HL-60 (cell line): ENCODE results near the gene VSIG10L.

Experiments
- GABPA ChIP-seq: IDR thresholded peaks from 2 replicates; pipeline ENCODE4 v1.6.1; 2012; ENCODE audit warnings: low read depth
- POLR2AphosphoS5 ChIP-seq: IDR thresholded peaks from 2 replicates; pipeline ENCODE4 v1.6.1; 2012; ENCODE audit warnings: low read depth
- TF ChIP-seq, protein P1 (sequence below): IDR thresholded peaks from one replicate; pipeline ENCODE4 v1.5.1; 2011; ENCODE audit warnings: low read length, control low read depth, inconsistent platforms; ENCODE audit not compliant: insufficient read depth
- TF ChIP-seq, protein P2 (sequence below): IDR thresholded peaks from 2 replicates; pipeline ENCODE4 v1.6.1; 2012; ENCODE audit warnings: low read depth; ENCODE audit not compliant: insufficient replicate concordance

DNA sequence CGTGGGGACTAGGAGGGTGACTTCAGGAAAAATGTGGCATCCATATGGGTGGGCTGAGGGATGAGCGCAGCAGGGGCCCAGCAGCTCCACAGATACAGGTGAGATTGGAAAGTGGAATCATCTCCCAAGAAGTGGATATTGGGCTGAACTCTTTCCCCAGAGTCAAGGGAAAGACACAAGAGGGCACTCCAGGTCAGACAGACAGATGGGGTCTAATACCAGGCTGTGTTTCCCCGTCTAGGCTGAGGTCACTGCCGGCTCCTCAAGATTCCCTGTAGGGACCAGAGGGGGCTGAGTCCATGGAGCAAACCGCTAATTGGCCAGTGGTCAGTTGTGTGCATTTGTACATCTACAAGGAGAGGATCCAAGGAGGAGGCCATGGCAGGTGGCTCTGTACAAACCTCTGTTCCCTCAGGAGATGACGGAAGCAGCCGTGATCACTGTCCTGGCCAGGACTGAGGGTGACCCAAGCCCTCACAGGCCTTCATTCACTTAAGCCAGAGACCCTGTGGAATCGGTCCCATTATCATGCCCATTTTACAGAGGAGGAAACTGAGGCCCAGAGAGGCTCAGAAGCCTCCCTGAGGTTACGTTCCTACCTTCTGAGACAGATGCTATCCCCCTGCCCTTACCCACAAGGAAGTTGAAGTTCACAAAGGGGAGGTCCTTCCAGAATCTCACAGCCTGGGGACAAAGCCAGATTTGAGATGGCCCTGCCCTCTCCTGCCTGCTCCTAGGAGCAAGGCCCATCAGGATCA lies 45.4 kb downstream of the VSIG10L start:
- TF ChIP-seq, protein P1, sequence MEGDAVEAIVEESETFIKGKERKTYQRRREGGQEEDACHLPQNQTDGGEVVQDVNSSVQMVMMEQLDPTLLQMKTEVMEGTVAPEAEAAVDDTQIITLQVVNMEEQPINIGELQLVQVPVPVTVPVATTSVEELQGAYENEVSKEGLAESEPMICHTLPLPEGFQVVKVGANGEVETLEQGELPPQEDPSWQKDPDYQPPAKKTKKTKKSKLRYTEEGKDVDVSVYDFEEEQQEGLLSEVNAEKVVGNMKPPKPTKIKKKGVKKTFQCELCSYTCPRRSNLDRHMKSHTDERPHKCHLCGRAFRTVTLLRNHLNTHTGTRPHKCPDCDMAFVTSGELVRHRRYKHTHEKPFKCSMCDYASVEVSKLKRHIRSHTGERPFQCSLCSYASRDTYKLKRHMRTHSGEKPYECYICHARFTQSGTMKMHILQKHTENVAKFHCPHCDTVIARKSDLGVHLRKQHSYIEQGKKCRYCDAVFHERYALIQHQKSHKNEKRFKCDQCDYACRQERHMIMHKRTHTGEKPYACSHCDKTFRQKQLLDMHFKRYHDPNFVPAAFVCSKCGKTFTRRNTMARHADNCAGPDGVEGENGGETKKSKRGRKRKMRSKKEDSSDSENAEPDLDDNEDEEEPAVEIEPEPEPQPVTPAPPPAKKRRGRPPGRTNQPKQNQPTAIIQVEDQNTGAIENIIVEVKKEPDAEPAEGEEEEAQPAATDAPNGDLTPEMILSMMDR, result no peak
- TF ChIP-seq GABPA (no peak), POLR2AphosphoS5 (no peak)
- TF ChIP-seq, protein P2, sequence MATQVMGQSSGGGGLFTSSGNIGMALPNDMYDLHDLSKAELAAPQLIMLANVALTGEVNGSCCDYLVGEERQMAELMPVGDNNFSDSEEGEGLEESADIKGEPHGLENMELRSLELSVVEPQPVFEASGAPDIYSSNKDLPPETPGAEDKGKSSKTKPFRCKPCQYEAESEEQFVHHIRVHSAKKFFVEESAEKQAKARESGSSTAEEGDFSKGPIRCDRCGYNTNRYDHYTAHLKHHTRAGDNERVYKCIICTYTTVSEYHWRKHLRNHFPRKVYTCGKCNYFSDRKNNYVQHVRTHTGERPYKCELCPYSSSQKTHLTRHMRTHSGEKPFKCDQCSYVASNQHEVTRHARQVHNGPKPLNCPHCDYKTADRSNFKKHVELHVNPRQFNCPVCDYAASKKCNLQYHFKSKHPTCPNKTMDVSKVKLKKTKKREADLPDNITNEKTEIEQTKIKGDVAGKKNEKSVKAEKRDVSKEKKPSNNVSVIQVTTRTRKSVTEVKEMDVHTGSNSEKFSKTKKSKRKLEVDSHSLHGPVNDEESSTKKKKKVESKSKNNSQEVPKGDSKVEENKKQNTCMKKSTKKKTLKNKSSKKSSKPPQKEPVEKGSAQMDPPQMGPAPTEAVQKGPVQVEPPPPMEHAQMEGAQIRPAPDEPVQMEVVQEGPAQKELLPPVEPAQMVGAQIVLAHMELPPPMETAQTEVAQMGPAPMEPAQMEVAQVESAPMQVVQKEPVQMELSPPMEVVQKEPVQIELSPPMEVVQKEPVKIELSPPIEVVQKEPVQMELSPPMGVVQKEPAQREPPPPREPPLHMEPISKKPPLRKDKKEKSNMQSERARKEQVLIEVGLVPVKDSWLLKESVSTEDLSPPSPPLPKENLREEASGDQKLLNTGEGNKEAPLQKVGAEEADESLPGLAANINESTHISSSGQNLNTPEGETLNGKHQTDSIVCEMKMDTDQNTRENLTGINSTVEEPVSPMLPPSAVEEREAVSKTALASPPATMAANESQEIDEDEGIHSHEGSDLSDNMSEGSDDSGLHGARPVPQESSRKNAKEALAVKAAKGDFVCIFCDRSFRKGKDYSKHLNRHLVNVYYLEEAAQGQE, result no peak
